Stimulated activated CD8-positive, alpha-beta memory T cell treated with anti-CD3 and anti-CD28 coated beads, Interleukin-4, amount 100 ng/mL, for 48 hours (primary cell): ENCODE results near the gene SRGAP2C.
A peak's percentile ranks its signal among the peaks of the same experiment; 100 is the strongest.
"Not testable (repeated sequence)": the region's sequence is repeated elsewhere in the genome, so short reads cannot be mapped to it uniquely, and the experiment has no call there.

Experiments used
- DNase-seq: peaks from one replicate; pipeline ENCODE4 v3.0.0-alpha.2; 2020

The SRGAP2C gene

DNA sequence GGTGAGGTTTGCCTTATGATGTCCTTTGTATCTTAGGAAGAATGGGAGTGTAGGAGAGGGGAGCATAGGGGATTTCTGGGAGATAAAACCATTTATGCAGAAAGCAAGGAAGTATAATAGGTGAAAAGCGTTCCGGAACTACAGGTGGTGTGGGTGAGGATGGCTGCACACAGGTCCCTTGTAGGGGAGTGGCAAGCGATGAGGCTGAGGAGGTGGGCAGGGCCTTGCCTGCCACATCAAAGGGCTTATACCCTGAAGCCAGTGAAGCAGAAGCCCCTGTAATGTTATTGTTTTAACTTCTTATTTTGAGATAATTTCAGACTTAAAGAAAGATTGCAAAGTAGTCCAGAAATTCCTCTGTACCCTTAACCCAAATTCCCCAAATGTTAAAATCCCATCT, 159.6 kb downstream of the SRGAP2C start:
- not testable (repeated sequence) for DNase-seq

DNA sequence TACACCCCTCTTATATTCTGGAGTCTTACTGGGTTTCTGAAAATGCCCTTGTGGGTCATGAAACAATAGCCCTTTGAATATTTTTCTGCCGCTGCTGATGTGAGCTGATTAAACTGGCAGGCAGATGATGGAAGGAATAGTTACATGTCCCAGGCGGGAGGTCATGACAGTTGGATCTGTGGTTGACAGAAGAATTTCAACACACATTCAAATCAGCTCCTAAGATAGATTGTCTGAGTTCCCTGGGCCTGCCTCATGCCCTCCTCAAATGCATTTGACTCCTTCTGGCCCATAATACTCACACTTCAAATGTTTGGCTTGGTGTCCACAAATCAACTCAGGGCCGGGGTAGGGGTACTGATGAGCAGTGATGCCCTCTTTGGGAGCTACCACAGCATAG, 161.9 kb downstream of the SRGAP2C start:
- DNase-seq = not testable (repeated sequence)

DNA sequence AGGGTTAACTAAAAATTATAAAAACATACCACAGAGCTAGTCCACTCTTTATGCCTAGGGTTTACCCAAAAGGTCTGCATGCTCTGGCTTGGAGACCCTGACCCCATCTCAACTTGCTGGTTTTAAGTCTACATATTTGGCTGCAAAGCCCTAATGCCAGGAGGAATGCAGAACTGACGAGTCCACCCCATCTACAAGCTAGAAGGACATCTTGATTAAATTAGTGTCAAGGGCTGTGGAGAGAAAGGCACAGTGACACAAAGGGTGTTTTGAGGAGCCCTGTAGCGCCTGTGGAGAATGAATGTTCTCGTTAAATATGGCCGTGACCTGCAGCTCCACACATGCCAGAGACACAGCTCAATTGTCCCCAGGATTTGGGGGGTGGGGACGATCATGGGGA, 162.7 kb downstream of the SRGAP2C start:
- DNase-seq = not testable (repeated sequence)

DNA sequence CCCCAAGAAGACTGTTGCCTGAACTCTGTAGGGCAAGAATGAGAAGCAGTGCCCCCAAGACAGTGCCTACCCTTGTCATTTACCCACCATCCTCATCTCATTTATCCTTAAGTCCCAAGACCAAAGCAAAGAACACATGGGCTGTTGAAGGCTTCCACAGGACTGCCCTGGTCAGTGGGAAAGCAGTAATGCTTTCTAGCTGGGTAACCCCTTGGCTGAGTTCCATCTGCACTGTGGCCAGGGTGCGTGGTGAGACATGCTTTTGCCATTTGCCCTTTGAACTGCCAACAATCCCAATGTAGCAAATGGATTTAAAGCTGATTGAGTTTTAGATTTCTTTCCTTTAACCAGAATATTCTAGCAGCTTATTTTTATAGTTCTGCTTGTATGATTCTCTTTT, 163.3 kb downstream of the SRGAP2C start:
- not testable (repeated sequence) for DNase-seq

DNA sequence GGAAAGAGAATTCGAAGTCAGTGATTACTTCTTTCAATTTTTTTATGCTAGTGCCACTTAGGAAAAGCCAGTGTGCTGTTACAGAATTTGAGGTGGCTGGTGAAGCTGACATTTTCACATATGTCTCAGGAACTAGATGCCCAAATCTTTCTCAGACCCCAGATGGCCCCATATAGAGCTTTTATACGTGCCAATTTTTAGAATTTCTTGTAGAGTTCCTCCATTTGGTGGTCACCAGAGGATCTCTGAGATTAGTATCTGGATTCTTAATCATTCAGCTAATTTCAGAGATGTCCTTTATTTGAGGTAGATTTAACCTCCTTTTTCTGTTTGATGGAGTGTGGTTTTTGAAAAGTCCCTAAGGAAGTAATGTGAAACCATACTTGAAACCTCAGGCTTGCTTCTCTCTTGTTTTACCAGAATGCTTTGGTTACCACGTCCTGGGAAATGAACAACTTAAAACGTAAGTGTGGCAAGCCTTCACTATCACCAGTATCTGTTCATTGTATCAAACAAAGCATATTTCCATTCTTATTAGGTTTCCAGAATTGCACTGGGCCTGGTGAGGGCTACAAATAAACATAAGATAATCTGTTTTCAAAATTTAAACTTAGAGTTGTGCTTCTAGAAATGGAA, 164.7 kb downstream of the SRGAP2C start:
- not testable (repeated sequence) for DNase-seq

DNA sequence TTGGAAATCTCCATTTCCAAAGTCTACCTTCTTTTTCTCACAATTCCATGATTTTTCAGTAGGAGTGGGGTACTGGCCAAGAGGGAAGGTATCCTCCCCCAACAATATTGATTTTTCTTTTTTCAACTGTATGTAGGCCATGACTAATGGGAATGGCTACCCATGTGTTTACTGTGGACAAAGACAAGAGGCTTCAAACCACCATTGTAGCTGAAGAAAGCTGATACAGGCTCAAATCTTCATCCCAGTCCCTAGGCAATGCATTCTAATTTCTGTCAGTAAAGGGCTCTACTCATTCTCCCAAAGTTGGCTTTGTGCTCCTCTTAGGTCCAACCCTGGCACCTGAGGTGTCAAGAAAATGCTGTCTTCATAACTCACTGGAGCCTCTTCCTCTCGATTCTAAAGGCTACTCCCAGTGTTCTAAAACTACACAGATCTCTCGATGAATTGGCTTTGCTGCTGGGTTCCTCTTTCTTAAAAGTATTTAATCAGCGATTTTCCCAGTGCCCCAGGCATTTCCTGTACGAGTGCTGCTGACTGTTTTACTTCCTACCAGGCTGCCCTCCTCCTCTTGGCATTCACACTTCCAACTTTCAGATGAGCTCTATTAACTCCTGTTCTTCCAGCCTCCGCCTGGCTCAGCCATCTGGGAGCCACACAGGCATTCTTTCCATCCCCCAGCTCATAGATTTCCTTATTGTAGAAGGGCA, 171.1 kb downstream of the SRGAP2C start:
- DNase-seq = not testable (repeated sequence)

DNA sequence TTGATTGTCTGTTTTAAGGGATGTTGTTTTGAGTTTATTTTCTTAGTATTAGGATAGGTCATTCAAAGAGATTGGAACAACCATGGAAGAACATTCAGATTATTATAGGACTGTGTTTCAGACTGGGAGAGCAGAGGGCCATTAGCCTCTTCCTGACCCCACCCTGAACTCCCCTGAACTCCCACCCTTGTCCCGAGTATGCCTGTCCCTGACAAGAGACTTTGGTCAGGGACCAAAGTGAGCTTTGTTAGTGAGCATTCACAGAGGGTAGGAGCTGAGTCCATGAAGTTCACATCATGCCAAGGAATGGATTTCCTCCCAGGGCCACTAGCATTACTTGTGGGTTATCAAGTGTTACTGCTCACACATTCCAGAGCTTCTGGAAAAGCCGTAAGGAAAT, 172.0 kb downstream of the SRGAP2C start:
- not testable (repeated sequence) for DNase-seq

DNA sequence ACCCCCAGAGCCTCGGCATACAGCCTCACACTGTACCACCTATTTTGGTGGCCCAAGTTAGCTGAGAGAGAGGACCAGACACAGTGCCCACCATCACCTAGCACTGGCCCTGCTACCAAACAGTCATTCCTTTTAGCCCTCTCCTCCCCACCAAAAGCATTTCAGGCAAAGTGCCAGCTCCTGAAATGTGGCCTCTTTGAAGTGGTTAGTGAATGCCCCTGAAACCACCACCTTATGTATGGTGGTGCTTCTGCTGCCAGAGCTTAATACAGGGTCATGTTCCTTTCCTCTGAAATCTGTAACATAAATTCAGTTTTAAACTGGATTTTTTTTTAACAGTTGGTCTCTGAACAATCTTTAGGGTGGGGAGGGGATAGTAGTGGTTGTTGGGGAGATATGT, 175.8 kb downstream of the SRGAP2C start:
- DNase-seq = not testable (repeated sequence)

DNA sequence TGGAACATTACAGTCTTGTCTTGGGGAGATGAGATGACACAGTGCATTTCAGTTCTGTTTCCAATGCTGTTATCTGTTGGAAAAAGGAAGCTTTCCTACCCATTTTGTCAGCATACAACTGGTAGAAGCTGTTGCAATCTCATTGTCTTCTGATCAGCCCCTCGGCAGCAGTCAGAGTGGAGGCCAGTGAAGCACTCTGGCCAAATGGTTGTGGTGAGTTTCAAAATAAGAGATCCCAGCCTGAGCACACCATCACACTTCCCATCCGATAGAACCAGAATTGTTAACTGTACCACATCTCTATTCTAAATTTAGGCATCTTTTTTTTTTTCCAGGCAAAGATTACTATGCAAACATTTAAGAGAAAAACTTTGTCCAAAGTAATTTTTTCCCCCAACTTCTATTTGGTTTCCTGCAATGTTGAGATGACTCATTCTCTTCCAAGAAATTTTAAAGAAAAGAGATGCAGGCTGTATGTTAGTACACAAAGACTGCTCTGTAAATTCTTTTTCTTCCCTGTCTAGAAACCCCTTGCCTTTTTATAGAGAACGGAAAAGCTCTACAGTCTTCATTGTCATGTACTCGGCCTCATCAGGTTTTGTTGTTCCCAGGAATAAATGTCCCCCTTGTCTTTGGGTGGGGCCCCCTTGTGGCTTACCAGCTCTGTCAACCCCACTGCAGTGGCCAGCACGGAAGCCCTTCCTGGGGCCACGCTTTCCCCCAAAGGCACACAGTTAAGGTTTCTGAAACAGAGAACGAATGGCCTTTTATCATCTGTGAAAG, 176.9 kb downstream of the SRGAP2C start:
- DNase-seq = not testable (repeated sequence)

DNA sequence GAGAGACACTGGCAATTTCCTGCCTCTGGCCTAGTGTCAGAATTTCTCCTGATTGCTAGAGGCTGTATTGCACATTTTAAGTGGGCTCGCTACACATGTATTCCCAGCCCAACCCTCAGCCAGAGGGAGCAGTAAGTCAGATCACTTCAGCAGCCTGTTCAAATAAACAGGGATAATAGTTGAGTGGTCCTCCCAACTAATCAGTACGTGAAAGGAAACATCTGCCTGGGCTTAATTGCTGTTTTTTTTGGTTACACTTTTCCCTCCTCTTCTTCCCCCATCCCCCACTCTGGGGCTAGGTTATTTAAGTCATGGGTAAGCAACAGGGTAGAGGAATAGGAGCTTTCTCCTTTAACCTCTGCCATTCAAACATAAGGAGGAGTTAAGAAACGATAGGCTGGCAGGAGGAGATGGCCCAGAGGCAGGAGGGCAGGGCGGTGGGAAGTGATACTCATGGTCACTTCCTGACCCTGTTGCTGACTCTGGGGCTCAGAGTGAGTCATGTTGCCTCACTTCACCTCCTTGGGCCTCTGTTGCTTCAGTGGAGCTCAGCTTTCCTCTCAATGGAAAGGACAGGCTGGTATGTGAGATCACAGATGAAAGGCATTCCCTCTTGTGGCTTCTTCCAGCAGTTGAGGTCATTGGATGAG, 177.6 kb downstream of the SRGAP2C start:
- DNase-seq = peak; percentile 44

DNA sequence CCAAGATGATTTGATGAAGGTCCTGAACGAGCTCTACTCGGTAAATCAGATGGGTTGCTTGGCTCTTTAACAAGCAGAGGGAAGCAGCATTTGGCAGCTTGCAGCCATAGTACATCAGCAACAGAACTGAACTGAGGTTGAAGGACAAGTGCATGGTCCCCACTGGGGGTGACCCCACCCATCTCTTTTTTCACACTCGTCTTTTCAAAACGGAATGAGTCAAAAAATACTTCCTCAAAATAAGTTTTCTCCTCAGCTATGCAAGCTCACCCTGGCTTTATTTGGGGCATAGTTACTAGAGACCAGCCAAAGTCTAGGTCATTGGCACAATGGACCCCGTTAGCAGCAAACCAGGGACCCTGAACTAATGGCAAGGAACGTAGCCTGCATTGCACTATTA, 180.5 kb downstream of the SRGAP2C start:
- not testable (repeated sequence) for DNase-seq

DNA sequence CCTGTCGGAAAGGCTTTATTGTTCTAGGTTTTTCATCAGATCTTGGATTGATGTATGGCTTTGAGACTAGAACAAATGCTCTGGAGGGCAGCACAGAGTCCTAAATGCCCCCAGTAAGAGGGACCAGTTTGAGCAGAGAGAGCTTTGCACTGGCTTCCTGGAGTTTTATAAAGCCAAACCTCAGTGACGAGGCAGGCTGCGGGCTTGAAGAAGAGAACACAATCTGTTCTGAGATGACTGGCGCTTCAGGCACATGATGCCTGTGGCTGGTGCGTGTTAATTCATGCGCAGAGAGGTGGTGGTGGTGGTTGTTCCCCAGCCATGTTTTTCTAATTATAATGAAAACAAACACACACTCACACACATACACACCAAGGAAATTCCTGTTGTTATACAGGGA, 180.9 kb downstream of the SRGAP2C start:
- peak; percentile 45 for DNase-seq

DNA sequence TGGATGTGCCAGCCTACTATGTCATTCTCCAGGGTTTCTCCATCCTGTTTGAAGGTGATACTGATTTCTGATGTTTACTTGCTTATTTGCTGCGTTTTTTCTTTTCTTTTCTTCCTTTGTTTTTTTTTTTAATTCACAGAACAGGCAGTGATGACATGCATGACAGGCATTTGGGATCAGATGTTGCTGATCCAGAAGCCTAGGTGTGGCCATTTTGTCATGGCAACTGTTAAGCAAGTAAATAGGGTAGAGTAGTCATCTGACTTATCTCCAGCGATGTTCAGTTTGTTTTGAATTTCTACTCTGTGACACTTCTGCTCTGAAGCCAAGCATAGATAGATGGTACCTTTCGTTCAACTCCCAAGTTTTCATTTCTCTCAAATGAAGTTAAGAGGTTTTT, 181.4 kb downstream of the SRGAP2C start:
- not testable (repeated sequence) for DNase-seq

DNA sequence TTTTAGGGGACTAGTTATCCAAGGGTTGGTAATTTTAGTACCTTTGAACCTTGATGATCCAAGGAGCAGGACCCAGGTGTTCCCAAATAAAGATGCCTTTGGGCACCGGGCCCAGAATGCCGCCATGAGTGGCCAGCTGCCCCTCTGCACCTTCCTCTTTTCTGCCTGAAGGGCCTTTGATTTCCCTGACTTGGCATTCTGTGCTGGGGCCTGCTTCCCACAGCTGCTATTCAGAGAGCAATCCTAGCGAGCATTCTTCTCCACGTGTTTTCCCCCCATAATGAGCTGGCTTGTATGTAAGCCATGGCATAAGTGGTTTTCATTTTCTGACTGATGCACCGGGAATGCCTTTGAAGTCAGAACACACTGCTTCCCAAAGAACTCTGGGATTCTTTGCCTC, 184.1 kb downstream of the SRGAP2C start:
- DNase-seq = not testable (repeated sequence)

DNA sequence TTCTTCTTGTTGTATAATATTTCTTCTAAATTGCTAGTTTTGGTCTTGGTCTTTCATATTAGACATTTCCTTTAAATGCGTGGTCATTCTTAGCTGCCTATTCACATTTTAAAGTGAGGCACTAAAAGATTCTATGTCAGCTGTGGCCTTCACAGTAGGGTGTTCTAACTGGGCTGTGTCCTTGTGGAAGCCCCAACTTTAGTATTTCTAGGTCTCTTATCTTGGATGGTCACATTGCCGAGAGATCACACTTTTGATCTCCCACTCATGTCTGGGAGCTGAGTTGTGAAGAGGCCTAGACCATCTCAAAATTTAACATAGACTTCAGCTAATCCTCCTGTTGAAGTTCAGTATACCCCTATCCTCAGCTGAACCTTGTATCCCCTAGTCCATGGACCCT, 185.2 kb downstream of the SRGAP2C start:
- not testable (repeated sequence) for DNase-seq

DNA sequence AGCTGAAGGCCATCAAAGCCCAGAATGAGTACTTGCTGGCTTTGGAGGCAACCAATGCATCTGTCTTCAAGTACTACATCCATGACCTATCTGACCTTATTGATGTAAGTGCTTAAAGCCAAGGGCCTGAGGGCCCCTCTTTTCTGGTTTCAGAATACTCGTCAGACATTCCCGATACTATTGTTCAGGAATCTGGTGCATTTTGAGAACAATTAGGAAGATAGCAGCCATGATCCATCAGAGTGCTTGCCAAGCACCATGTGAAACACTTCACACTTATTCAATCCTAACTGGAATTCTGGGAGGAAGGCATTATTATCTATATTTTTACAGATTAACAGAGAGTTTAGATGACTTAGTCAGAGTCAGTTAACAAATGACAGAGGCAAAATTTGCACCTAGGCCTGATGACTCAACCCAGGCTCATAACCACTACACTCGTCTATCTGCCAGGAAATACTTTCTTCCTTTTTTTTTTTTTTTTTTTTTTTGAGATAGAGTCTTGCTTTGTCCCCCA, 190.1 kb downstream of the SRGAP2C start:
- not testable (repeated sequence) for DNase-seq

DNA sequence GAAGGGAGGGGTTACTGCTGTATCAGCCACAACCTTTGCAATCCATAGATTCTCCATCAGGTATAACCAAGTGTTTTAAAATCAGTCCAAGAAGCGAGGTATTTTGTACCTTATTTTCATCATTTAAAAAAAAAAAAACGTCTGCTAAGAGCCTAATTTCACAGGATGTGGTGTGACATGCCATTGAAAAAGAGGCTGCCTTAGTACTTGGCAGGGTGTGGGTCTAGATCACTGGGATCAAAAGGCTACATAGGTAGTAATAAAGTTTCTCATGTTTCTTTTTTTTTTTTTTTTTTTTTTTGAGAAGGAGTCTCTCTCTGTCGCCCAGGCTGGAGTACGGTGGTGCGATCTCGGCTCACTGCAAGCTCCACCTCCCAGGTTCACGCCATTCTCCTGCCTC, 192.2 kb downstream of the SRGAP2C start:
- DNase-seq = not testable (repeated sequence)

DNA sequence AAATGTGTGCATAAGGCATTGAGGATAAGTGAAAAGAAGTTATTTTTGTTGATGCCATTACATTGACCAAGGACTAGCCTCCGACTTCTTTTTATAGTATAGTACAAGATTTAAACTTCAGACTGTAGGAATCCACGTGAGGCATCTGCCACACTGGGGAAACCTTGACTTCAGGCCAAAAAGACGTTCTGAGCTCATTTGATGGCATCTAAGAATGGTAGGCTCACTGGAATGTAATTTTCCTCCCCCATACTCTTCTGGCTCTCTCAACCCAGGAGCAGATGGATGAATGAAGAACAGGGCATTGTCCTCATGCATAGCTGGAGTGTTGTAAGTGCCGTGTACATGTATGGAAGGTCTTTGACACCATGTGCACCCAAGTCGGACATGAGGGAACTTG, 194.0 kb downstream of the SRGAP2C start:
- not testable (repeated sequence) for DNase-seq

DNA sequence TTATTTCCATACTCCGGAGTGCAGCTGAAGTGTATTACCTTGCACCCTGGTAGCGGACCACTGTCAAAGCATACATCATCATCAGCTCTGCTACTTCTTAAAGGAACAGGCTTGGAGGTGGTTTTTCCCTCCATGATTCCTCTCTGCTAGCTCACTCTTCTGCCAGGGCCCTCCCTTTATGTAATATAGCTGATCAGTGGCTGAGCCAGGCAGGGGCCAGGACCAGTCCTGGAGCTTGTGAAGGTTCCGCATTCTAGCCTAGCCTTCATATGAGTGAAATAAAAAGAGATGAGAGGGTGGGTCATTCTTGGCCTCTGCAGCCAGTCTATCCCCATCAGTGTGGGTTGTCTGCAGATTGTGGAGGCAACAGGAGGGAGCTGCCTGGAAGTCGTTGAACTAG, 200.0 kb downstream of the SRGAP2C start:
- not testable (repeated sequence) for DNase-seq

DNA sequence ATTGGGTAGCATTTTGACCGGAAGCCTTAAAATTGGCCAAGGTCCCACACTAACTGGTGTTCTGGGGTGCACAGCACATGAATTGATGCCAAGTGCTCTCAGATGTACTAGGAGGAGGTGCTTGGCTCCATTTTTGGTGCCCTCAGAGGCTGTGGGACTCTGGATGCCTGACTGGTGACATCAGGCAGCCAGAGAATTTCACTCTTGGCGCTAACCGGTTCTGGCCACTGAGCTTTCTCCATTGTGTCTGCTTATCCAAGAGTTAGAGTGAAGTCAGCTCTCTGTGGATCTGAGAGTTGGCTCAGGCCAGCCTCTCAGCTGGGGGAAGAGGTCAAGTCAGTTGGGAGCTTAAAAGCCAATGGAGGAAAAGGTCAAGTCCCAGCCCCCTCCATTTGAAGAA, 200.4 kb downstream of the SRGAP2C start:
- not testable (repeated sequence) for DNase-seq

DNA sequence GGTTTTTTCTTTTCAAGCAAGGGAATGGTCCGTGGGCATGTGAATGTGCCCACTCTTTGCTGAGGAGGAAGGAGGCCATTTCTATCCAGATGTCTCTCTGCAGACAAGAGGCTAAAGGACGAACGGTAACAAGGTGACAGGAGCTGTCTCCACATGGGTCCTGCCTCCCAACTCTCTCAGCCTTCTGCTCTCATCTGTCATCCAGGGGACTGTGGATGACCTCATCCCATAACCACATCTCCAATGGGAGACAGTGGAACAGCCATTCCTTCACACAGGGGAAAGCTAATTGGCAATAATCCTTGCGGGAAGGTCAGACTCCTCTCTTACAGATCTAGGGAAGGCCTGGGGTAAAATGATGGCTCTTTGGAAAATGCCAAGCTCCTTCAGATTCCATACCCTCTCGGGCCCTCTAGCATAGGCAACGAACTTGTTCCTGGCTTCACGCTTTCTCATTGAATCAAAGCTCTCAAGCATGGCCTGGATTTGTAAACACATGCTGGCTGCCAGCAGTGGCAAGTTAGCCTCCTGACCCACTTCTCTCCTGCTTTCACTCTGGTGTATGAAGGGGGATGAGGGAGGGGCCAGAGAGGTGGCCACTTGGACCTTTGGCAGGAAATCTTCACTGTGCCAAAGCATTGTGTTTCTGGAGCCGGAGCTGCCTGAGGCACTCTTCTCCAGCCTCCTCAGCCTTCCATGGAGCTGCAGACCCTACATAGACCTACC, 201.0 kb downstream of the SRGAP2C start:
- not testable (repeated sequence) for DNase-seq

DNA sequence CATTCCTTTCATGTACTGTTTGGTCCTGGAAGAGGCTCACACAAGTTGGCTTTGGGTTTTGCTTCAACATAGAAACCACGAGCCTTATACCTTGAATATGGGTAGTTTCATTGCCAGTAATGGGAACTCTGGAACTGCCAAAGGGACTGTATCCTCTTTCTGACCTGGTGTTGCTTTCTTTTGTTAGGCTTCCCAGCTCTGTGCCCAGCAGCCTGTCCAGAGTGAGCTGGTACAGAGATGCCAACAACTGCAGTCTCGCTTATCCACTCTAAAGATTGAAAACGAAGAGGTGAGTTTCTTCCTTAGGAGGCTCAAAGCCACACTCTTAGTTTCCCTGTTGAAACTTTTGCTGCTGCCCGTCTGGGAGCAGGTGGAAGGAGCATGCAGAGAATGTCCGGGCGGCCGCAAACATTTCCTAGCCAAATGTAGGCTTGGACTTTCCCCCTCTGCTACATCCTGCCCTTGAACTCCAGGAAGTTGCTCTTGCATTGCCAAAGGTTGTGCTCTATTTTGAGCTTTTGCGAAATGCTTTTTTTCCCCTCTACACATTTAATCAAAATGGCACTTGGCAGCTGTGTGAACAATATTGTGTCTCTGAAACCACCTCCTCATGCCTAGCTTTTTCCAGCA, 201.7 kb downstream of the SRGAP2C start:
- not testable (repeated sequence) for DNase-seq
